ENCODE measurements around the gene TNRC18.

- no peak for TF ChIP-seq EZH2 (IDR thresholded peaks at IDR 0.05)
- no peak for TF ChIP-seq POLR2AphosphoS5 (IDR thresholded peaks at IDR 0.05; ENCODE audit: borderline replicate concordance, low read depth, low read length)
Observed at GRCh38 chr7:5454485-5454884, 30.9 kb upstream of the TNRC18 start.

Measured in SK-N-MC (cell line).